Measurements from ENCODE around the gene CLDN17. TPM values are rescaled to one million over a fixed set of nuclear protein-coding genes. Genes with fewer than 3 reads are reported as not detected.

CLDN17 gene
- total RNA-seq: not detected

- no peak within 1 kb of the TSS for H3K27ac ChIP-seq
- TF ChIP-seq POLR2A (IDR thresholded peaks at IDR 0.05) (no peak), EP300 (IDR thresholded peaks at IDR 0.05) (no peak), POLR2AphosphoS5 (IDR thresholded peaks at IDR 0.05) (no peak)
- TF ChIP-seq, protein P1, sequence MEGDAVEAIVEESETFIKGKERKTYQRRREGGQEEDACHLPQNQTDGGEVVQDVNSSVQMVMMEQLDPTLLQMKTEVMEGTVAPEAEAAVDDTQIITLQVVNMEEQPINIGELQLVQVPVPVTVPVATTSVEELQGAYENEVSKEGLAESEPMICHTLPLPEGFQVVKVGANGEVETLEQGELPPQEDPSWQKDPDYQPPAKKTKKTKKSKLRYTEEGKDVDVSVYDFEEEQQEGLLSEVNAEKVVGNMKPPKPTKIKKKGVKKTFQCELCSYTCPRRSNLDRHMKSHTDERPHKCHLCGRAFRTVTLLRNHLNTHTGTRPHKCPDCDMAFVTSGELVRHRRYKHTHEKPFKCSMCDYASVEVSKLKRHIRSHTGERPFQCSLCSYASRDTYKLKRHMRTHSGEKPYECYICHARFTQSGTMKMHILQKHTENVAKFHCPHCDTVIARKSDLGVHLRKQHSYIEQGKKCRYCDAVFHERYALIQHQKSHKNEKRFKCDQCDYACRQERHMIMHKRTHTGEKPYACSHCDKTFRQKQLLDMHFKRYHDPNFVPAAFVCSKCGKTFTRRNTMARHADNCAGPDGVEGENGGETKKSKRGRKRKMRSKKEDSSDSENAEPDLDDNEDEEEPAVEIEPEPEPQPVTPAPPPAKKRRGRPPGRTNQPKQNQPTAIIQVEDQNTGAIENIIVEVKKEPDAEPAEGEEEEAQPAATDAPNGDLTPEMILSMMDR (IDR thresholded peaks at IDR 0.05): no peak
- WGBS: 61% methylated on average over 1 of the region's 1 CpG
These were observed at the start of gene CLDN17 for GRCh38 chr21:30166705-30167104. Gene CLDN17, minus strand, starts transcription at chr21:30166805. Its CDS starts 188 bp downstream, at chr21:30166617.

DNA sequence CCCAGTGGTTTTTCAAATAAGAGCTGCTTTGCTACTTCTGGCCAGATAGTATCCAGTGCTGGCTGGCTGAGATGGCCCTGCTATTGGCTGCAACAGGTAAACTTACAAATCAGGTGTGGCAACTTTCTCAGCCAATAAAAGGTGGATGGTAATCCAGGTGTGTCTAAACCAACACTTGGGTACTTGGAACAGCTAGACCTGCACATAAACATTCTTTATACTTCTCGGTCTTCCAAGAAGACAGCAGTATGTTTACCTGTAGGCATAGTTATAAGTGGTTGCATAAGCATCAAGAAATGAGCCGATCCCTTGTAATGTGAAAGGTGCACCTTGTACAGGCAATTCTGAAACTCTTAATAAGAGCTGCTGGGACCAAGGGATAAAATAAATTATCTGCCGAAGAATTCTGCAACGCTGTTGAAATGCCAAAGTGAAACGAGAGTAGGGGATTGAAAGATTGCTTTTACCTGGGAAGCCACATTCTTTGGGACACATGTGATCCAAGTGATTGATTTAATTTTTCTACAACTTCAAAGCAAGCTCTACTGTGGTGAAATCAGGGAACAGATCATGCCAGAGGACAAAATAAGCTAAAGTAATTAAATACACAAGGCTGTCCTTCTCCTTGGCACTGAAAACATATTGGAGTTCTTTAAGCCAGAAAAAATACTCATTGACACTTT, 49.6 kb upstream of the CLDN17 start, which contains the start of gene CLDN8:
Gene CLDN8, minus strand, starts transcription at position 57 of the 683 bp plus-strand sequence. CDS start 172 bp downstream, outside the sequence.
- no peak for DNase-seq (ENCODE audit: low spot score in 2 of 2)

More at GRCh38 chr21:30166705-30167104, at the start of gene CLDN17:
- Histone ChIP-seq H3K27me3 (no peaks in the 10 kb centered on the region), H3K4me3 (no peak within 1 kb of the TSS), H3K9me3 (no peaks in the 10 kb centered on the region), H3K4me1 (no peaks in the 10 kb centered on the region), H3K36me3 (no peaks in the 10 kb centered on the region)
- DNase-seq (ENCODE audit: low spot score in 2 of 2): no peak

DNA sequence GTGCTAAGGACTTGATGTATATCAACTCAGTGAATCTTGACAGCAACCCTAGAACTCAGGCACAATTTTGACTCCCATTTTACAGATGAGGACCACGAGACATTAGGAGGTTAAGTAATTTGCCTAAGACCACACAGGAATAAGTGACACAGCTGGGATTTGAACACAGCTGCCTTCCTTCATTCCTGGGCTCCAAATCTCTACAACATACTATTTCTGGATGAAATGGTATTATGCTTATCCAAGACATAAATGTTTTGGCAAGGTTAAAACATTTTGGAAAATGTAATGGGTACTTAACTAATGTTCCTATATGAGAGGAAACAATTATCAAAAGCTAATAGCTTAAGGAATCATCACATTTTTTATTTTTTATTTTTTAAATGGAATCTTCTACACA, 44.5 kb upstream of the CLDN17 start:
- no peak overlapping the region for H3K27ac ChIP-seq
- no peaks in the 10 kb centered on the region for H3K27me3 ChIP-seq
- H3K4me1 ChIP-seq: peaks cover 6% of the 10 kb centered on the region
- no peak overlapping the region for H3K4me3 ChIP-seq
- TF ChIP-seq EP300 (IDR thresholded peaks at IDR 0.05) (no peak), POLR2AphosphoS5 (IDR thresholded peaks at IDR 0.05) (no peak), POLR2A (IDR thresholded peaks at IDR 0.05) (no peak)
- TF ChIP-seq, protein P1 (IDR thresholded peaks at IDR 0.05): no peak
- no peak for DNase-seq (ENCODE audit: low spot score in 2 of 2)
- H3K36me3 ChIP-seq: no peaks in the 10 kb centered on the region
- no peaks in the 10 kb centered on the region for H3K9me3 ChIP-seq
- WGBS: 57% methylated on average over 1 of the region's 1 CpG

More for the DNA sequence above, 49.6 kb upstream of the CLDN17 start, which contains the start of gene CLDN8:
- 47% methylated on average over 5 of the region's 5 CpGs for WGBS
- Histone ChIP-seq H3K4me1 (peaks cover 3% of the 10 kb centered on the region), H3K9me3 (no peaks in the 10 kb centered on the region), H3K27ac (peak within 1 kb of the TSS; percentile 69), H3K27me3 (no peaks in the 10 kb centered on the region), H3K36me3 (no peaks in the 10 kb centered on the region), H3K4me3 (peak within 1 kb of the TSS; percentile 39)
- peak in 2 of 3 donors; percentile 12 to 32 for TF ChIP-seq POLR2AphosphoS5 (IDR thresholded peaks at IDR 0.05)
- TF ChIP-seq, protein P1 (IDR thresholded peaks at IDR 0.05): no peak

DNA sequence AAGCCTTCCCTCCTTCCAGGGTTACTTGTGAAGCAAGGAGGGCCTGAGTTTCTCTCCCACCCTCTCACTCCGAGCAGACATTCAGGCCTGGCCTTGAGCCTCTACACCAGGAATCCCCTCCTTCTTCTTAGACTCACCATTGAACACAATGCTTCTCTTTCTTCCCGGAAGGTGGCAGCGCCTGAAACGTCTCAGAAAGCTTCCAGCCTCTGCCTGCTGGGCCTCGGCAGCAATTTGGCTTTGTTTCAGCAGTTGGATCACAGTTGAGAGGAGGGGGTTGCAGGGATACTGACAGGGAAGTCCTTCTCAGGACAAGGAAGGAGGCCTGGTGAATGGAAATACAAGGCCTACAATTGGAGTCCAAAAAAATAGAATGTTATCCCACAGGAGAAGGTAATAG, 43.0 kb upstream of the CLDN17 start:
- Histone ChIP-seq H3K27me3 (no peaks in the 10 kb centered on the region), H3K27ac (no peak overlapping the region), H3K4me3 (no peak overlapping the region), H3K36me3 (no peaks in the 10 kb centered on the region), H3K9me3 (no peaks in the 10 kb centered on the region), H3K4me1 (peaks cover 3% of the 10 kb centered on the region)
- TF ChIP-seq EP300 (IDR thresholded peaks at IDR 0.05) (no peak), POLR2A (IDR thresholded peaks at IDR 0.05) (no peak), POLR2AphosphoS5 (IDR thresholded peaks at IDR 0.05) (no peak)
- TF ChIP-seq, protein P1 (IDR thresholded peaks at IDR 0.05): no peak
- 65% methylated on average over 5 of the region's 5 CpGs for WGBS
- DNase-seq (ENCODE audit: low spot score in 2 of 2): no peak

DNA sequence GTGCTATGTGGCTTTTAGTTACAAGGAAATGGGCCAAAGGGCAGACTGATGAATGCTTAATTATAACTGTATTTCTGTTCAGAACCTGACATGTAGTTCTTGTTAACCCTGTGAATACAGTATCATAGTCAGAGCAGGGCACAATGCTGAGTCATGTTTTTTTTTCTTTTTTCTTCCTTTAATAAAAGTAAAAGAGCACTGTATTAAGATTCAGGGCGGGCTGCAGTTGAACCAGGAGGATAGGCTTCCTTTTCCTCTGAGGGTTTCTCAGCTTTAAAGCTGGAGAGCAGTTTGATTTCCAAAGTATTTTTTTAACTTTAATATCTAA, 40.6 kb upstream of the CLDN17 start:
- no peaks in the 10 kb centered on the region for H3K9me3 ChIP-seq
- TF ChIP-seq POLR2AphosphoS5 (IDR thresholded peaks at IDR 0.05) (no peak), EP300 (IDR thresholded peaks at IDR 0.05) (no peak), POLR2A (IDR thresholded peaks at IDR 0.05) (no peak)
- TF ChIP-seq, protein P1 (IDR thresholded peaks at IDR 0.05): no peak
- WGBS: 90% methylated on average over 1 of the region's 1 CpG
- no peaks in the 10 kb centered on the region for H3K36me3 ChIP-seq
- H3K4me3 ChIP-seq: no peak overlapping the region
- H3K27ac ChIP-seq: no peak overlapping the region
- DNase-seq (ENCODE audit: low spot score in 2 of 2): no peak
- H3K4me1 ChIP-seq: peaks cover 3% of the 10 kb centered on the region
- no peaks in the 10 kb centered on the region for H3K27me3 ChIP-seq
